Amygdala (tissue), 56 donors: Measurements from ENCODE around the gene XAF1.
"Not testable (repeated sequence)": the region's sequence is repeated elsewhere in the genome, so short reads cannot be mapped to it uniquely, and the experiment has no call there.

Source experiments
- DNase-seq, 56 donors: peaks; one replicate each; lab custom pipeline; 2025; lab: John Stamatoyannopoulos, UW

XAF1 gene, protein sequence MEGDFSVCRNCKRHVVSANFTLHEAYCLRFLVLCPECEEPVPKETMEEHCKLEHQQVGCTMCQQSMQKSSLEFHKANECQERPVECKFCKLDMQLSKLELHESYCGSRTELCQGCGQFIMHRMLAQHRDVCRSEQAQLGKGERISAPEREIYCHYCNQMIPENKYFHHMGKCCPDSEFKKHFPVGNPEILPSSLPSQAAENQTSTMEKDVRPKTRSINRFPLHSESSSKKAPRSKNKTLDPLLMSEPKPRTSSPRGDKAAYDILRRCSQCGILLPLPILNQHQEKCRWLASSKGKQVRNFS

DNA sequence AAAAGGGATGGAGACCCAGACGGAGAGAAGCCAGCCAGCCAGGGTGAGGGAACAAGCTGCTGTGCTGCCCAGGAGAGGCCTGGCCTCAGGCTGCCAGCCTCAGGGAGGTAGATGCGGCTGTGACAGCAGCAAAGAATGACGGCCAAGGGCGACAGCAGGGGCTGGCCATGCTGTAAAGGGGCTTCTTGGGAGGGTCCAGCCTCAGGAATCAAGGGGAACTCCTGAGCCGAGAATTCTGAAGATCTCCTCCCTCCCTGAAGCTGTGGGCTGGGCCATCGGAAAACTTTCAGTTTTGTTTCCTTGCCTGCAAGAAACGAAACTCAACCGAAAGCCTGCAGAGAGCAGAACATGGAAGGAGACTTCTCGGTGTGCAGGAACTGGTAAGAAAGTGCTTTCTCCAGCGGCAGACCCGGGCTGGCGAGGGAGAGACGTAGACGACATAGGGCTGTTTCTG is at the start of gene XAF1:
Gene XAF1, plus strand, starts transcription at position 316 of the 454 bp plus-strand sequence. Its CDS starts 33 bp downstream, at position 349.
- peak in 6 of 56 donors; percentile 1 to 23 (median 14) for DNase-seq

DNA sequence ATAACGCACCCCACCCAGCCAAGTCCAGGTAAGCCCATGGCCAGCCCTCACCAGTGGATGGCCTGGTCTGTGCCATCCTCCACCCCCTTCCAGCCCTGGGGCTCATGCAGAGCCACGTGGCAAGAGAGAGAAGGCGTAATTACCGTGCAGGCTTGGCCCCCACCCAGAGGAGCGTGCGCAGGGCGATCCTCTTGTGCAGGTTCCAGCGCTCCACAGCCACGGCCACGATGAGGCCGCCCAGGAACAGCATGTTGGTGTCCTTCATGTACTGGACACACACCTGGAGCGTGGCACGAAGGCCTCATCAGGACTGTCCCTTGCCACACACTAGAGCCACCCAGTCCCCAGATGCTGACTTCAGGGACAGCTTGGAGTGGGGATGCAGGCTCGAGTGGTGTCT is 49.3 kb upstream of the XAF1 start:
- DNase-seq, result no peak

DNA sequence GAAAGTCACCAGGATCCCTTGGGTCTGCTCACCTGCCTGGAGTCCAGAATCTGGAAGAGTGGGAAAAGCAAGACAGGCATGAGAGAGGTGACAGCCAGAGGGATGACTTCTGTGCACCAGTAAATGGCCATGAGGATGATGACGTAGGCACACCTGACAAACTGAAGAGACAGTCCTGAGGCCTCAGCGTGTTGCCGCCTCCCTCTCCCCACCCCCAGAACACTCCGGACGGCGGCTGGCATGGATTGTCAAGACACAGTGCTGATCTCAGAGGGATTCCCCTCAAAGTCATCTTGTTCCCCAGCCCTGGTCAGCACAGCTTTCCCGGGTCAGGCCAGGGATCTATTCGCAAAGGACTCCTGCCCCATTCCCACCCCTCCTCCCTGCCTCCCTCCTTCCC is 48.9 kb upstream of the XAF1 start:
- no peak for DNase-seq

DNA sequence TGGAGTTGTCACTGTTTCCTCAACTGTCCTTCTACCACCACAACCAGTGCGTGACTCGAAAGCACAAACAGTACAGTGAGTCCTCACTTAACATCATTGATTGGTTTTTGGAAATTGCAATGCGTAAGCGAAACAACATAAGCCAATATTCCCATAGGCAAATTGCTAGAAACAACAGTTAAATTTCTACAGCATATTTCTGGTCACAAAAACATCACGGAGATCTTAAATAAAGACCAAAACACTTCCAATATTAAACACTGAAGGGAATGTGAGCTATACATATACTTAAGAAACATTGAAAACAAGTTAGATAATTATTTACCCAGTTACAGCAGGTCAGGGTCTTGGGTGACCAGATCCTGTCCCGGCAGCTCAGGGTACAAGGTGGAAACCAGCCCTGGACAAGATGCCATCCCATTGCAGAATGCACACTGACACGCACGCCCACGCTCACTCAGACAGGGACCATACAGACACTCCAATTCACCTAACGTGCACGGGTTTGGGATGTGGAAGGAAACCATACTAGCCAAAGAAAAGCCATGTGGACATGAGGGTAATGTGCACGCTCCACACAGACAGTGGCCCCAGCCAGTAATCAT is 47.4 kb upstream of the XAF1 start:
- DNase-seq, result no peak

DNA sequence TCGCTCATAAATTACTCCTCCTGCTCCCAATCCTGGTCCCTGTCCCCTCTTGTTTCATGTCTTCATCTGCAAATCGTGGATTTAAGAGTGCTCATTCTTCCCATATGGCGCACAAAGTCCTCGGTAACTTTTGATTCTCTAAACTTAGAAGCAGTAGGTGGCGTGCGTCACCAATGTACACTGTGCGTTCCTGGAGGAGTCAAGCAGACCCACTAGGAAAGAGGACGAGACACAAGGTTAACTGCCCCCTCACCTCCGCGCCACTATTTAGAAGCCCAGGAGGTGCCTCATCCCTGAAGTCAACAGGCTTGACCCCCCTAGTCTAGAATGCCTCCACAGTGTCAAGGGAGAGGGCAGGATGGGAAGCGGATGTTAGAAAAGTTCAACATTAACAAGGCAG is 45.5 kb upstream of the XAF1 start:
- peak in 1 of 56 donors; percentile 5 for DNase-seq

DNA sequence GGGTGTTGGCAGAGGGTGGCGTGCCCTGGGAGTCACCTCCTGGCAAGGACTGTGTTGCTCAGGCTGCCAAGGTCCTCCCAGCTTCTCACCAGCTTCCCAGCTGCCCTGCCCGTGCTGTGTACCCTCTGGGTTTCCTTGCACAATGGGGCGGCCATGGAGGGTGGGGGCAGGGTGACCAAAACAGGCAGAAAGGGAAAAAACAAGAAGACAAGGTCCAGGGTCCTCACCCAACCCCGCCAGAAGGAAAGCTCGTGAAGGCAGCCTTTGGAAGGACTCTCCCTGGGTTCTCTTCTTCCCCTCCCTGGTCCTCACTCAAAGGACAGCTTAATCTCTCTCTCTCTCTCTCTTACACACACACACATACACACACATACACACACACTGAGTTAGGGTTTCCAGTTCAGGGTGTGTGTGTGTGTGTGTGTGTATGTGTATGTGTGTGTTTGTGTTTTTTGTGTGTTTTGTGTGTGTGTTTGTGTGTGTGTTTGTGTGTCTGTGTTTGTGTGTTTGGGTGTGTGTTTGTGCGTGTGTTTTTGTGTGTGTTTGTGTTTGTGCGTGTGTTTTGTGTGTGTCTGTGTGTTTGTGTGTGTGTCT is 44.7 kb upstream of the XAF1 start:
- peak in 31 of 56 donors; percentile 1 to 55 (median 17) for DNase-seq

DNA sequence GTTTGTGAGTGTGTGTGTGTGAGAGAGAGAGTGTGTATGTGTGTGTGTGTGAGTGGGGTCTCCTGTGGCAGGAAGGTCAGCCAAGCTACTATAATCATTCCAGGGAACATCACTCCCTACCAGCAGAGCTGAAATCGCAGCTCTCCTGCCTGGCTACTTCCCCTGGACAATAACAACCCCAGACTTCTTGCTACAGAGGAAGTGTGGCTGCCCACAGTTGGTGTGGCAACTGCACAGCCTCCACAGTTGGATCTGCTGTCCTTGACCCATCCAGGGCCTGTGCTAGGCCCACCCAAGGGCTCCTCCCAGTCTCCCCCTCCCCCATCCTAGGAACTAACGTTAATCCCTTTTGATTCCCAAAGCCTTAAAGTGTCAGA is 44.2 kb upstream of the XAF1 start:
- no peak for DNase-seq

DNA sequence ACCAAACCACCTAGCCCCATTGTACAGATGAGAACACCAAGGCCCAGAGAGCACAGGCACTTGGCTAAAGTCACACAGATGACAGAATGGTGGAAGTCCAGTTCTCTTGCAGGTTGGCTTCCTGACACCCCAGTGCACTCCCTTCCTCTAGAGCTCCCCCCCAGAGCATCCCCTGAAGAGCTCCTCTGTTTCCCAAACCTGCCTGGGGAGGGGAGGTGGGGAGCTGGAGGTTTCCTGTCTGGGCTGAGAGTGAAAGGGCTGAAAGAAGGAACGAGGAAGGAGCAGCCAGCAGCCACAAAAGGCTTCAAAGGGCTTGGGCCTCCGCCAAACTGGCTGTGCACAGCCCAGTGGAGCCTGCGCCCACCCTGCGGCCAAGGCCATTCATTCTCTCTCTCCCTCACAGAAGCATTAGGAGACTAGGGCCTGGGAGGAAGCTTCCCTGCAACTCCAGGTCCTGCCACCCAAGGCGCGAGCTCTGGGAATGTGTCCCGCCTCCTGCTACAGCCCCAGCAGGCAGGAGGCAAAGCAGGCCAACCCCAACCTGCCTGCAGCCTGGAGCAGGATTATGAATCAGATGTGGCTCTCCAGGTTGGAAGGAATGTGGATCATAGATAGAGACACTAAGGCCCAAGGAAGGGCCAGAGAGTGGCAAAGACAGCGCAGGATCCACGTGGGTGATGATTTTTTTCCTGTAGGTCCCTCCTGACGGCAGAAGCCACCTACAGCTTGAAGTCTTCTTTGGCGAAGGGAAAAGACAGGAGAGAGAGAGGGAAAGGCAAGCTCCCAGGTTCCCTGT is 43.6 kb upstream of the XAF1 start:
- peak in 43 of 56 donors; percentile 9 to 79 (median 42) for DNase-seq

DNA sequence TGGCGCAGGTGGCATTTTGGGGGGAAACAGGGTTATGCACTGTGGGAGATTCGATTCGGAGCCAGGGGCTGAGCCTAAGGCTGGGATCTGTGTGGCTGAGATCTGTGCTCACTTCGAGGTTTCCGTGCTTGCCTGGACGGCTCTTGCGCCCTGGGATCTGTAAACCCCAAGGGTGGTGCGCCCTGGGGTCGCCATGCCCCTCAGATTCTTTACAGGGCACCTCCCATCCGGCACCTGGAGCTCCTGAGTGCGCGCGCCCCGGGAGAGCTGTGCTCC is 43.1 kb upstream of the XAF1 start:
- no peak for DNase-seq

DNA sequence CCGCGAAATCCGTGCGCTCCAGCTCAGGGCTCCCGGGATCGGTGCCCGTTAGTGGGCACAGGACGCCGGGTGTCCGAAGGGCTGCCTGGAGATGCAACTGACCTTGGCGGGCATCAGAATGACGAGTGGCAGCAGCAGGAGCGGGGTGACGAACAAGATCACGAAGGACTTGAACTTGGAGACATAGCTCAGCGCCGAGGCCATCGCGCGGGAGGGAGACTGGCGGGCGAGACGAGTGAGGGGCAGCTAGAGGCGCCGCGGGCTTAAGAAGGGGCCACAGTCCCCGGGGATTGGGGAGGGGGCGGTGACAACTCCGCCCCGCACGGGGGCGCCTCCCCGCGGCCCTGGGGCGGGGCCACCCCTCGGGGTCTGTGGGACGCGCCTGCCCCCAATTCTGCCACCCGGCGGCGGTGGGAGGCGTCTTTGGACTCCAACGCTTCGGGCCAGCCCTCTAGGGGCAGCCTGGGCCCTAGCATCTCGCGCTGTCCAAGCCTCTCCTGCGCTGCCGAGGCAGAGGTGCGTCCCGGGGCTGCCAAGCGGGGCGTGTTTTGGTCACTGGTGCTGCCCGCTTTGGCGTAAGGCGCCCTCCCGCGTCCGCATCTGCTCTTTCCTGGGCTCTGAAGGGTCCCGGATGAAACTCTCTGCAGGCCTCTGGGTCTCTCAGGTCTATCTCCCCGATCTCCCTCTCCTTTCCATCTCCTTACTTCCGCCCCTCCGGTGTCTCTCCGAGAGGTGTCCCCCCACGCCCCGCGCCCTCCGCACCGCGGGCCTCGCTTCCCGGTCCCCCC is 42.5 kb upstream of the XAF1 start, which contains the start of gene SLC13A5:
Gene SLC13A5, minus strand, starts transcription at position 240 of the 788 bp plus-strand sequence. Its CDS starts 36 bp downstream, at position 204.
- DNase-seq, result peak in 19 of 56 donors; percentile 3 to 58 (median 17)

DNA sequence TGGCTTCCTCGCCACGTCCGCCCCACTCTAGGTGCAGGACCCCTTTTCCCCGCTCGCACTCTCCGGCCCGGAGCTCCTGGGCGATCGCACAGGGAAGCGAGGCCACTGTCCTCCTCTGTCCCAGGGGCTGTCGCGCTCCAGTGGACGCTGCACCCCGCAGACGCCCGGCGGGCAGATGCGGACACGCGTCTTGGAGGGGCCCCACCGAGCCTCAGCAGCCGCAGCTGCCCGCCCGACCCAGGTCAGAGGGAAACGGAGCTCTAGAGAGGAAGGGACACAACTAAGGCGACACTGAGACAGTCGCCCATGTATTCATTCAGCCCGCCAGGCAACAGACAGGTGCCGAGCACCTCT is 42.0 kb upstream of the XAF1 start:
- DNase-seq, result no peak

DNA sequence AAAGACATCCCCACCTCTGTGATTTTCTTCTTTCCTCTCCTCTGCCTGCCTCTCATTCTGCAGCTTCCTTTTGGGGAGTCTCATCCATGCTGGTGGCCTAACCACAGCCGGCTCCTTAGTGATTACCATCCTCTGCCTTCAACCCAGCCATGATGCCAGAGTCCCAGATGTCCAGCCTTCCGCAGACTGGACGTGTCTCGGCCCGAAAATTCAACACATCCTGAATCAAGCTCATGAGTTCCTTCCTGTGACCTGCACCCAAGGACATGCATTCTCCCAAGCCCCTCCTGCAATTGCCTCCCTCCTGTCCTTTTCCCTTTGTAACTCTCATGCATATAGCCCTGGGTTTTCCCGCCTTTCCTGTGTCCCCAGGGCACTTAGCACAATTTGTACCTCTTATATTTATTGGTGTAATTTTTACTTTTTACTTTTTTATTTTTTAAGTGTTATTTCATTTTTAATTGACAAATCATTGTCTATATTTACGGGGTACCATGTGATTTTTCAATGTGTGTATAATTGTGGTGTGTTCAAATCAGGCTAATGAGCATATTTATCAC is 41.5 kb upstream of the XAF1 start:
- DNase-seq, result no peak

DNA sequence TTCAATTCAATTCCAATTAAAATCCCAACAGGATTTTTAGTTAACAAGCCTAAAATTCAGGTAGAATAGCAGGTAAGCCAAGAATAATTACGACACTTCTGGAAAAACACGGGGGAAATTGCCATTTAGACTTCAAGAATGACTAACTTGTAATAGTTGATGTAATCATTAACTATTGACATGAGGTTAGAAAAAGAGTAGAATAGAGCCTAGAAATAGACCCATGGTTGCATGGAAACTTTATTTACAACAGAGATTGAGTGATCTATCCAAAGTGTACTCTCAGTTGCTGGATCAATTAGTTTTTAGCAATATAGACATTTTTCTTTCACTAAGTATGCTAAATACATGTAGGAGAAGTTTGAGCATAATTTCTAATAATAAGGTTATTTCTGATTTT is 39.1 kb upstream of the XAF1 start:
- DNase-seq, result no peak

DNA sequence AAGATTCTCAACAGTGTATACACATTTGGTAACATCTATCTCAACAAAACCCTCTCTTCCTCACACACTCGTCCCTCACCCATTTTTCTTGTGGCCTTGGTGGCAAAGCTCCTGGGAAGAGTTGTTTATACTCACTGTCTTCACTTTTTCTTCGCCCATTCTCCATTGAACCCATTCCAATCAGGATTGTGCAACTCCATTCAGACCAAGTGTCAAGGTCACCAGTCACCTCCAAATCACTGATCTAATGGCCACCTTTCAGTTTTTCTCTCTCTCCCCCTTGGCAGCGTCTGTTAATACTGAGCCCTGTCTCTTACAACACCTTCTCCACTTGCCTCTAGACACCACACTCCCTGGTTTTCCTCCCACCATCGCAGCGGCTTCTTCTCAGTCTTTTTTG is 34.1 kb upstream of the XAF1 start:
- DNase-seq, result no peak

DNA sequence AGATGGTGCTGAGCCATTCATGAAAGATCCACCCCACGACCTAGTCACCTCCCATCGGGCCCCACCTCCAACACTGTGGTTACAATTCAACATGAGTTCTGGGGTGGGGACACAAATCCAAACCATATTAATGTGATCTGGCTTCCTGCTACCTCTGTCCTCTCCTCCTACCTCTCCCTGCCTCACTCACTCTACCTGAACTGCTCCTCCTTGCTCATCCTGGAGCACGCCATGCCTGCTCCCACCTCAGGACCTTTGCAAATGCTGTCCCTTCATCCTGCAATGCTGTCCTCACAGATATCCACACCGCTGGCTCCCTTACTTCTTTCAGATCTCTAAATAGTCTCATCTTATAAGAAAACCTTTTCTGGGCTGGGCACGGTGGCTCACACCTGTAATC is 31.8 kb upstream of the XAF1 start:
- no peak for DNase-seq

DNA sequence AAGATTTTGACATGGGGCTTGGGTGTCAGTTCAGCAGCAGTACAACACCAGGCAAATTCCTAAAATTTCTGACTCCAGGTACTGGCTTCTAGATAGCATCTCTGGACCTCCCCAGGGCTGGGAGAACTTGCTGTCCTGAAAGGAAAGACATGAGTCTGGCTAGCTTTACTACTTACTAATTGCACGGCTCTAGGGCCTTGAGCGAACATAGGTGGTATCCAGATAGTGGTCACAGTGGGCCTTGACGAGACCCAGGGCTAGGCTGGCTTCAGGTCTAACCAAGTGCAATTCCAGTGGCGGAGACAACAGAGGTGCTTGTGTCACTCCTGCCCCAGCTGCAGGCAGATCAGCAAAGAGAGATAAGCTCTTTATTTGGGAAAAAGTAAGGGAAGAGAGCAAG is 26.3 kb upstream of the XAF1 start:
- no peak for DNase-seq

DNA sequence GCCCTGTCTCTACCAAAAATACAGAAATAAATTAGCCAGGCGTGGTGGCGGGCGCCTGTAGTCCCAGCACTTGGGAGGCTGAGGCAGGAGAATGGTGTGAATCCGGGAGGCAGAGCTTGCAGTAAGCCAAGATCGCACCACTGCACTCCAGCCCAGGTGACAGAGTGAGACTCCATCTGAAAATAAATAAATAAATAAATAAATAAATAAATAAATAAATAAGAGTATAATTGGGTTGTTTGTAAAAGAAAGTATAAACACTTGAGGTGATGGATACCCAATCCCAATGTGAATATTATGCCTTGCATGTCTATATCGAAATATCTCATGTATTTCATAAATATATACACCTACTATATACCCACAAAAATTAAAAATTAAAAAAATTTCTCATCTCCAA is 9.2 kb upstream of the XAF1 start:
- not testable (repeated sequence) for DNase-seq

DNA sequence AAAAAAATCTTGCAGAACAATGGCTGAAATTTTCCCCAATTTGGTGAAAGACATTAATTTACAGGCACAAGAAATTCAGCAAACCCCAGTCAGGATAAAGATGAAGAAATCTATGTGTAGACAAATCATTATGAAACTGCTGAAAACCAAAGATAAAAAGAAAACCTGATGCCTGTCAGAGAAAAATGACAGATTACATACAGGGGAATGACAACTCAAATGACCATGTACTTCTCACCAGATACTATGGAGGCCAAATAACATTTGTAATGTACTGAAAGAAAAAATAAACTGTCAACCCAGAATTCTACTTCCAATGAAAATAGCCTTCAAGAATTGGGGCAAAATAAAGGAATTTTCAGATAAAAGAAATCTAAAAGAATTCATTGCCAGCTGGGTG is 7.2 kb upstream of the XAF1 start:
- DNase-seq, result no peak

DNA sequence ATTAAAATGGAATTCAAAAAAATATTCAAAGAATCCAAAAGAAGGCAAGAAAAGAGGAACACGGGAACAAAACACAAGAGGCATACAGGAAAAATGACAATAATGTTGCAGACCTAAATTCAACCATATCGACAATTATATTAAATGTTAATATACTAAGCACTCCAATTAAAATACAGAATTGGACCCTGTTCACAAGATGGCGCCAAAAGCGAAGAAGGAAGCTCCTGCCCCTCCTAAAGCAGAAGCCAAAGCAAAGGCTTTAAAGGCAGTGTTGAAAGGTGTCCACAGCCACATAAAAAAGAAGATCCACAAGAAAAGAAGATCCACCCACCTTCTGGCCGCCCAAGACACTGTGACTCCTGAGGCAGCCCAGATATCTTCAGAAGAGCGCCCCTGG is 6.3 kb upstream of the XAF1 start:
- no peak for DNase-seq
